GM21576 (cell line): Measurements from ENCODE around the gene ZFAND4.
"Not testable (repeated sequence)": the region's sequence is repeated elsewhere in the genome, so short reads cannot be mapped to it uniquely, and the experiment has no call there.

ENCODE experiments used
- ATAC-seq: cut with Tn5 transposase; IDR thresholded peaks from one replicate; pipeline ENCODE4 v1.9.1; 2021; ENCODE audit warnings: mild to moderate bottlenecking, moderate library complexity; ENCODE audit not compliant: unreplicated experiment

Gene ZFAND4

GRCh38 chr10:45592432-45592831 lies 80.1 kb downstream of the ZFAND4 start:
- ATAC-seq, result no peak

GRCh38 chr10:45591280-45591679 lies 81.3 kb downstream of the ZFAND4 start:
- ATAC-seq, result no peak

- ATAC-seq, result no peak
Observed at GRCh38 chr10:45589868-45590267, 82.7 kb downstream of the ZFAND4 start.

DNA sequence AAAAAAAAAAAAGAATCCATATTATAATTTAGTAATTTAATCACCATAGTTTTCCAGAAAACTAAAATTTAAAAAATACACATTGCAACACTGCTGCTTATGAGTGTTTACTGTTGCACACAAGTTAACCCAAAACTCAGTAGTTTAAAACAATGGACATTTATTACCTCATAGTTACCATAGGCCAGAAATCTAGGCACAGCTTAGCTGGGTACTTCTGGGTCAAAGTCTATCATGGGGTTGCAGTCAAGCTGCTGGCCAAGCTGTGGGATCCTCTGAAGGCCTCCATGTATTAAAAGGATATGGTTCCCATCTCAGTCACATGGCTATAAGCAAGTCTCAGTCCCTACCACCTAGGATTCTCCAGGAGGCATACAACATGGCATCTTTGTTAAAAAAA lies 83.6 kb downstream of the ZFAND4 start:
- no peak for ATAC-seq

GRCh38 chr10:45586028-45586824 lies 86.3 kb downstream of the ZFAND4 start:
- ATAC-seq, result no peak

DNA sequence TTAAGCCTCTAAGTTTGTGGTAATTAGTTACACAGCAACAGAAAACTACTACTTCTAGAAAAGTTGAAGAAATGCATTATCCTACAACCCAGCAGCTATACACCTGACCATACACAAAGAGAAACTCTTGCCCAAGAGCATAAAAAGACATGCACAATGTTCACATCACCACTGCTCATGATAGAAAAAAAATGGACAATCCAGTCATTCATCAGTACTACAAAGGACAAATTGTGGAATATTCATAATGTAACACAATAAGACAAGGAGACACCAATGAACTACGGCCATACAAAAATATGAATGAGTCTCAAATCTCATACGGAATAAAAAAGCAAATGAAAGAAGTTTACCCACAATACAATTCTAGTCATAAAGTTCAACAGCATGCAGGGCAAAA lies 87.4 kb downstream of the ZFAND4 start:
- ATAC-seq, result no peak

DNA sequence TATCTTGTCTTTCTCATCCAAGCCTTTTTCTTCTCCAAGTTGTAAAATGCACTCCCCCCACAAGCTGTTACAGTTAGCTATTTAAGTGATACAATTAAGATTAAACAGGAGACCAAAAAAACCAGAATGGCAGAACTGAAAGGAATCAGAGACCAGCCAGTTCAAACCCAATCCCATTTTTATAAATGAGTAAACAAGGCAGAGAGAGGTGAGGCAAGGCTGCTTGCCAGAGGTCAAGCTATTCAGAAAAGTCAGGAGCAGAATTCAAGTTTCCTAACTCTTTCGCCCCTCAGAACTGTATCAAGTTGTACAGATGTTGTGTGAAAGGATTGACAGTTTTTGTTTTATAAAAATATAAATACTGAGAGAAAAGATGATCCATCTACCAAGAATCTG lies 90.2 kb downstream of the ZFAND4 start:
- no peak for ATAC-seq

DNA sequence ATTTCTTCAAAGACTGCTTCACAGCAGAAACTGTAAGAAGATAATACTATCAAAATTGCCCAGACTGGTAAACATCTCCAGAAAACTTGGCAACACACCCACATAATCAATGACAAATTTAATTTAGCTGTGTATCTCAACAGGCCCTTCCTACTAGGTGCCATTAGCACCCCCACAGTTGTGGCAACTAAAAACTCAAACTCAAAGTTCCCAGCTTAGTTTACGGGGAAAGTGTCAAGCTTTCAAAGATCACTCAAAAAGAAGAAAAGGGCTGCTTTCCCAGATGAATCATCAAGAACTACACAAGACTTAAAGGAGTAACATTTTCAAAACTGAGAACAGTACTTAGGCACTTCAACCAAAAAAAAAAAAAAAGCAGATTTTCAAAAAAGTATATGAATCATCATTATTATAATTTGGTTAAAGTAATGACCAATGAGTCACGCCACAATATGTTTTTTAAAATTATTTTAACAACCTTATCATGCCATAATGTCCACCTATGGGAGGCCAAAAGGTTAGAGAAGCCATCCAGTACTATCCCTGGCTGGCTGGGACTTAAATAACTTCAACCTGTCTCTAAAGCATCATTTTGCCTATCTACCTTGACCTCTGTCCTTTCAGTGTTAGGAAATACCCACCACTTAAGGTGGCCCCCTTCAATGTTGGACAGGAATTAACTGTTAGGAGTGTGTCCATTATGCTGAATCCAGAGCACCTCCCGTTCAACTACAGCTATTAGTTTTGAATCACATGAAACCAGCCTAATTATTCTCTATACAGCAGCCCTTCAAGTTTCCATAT lies 90.8 kb downstream of the ZFAND4 start:
- no peak for ATAC-seq

DNA sequence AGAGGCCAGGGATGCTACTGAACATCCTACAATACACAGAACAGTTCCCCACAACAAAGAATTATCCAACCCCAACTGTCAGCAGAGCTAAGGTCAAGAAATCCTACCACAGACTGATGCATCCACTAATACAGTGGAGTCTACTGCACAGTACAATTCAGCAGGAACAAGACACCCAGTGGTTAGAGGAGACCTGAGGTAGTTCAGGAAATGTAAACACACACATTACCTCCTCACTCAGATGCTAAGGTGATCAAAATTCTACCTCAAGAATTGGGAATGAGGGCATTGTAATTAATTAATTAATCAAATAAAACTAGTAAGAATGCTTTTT lies 91.4 kb downstream of the ZFAND4 start:
- peak; percentile 40 for ATAC-seq

GRCh38 chr10:45580371-45581215 lies 92.0 kb downstream of the ZFAND4 start:
- ATAC-seq, result peak; percentile 56

DNA sequence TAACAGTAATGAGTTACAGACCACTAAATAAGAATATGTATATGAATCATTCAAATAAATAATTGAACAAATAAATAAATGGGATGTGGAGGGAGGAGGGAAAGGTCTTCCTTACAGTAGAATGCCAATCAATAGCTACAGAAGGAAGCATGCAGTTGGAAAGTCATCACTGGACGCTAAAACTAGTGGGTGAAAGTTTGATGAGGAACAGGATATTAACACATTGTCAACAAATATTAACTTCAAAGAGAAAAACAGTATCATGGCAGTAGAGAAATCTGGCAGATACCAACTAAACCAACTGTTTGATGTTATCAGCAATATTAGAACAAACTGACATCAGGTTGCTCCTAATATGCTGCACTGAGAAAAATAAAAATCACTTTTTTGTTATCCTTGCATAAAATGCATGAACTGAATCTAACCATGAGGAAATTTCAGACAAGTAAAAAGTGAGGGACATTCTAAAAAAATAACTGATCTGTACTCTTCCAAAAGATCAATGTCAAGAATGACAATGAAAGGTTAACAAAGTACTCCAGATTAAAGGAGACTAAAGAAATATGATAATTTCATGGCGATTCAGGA lies 94.1 kb downstream of the ZFAND4 start:
- no peak for ATAC-seq

GRCh38 chr10:45575966-45576597 lies 96.5 kb downstream of the ZFAND4 start:
- ATAC-seq, result no peak

GRCh38 chr10:45575032-45575761 lies 97.4 kb downstream of the ZFAND4 start:
- not testable (repeated sequence) for ATAC-seq

DNA sequence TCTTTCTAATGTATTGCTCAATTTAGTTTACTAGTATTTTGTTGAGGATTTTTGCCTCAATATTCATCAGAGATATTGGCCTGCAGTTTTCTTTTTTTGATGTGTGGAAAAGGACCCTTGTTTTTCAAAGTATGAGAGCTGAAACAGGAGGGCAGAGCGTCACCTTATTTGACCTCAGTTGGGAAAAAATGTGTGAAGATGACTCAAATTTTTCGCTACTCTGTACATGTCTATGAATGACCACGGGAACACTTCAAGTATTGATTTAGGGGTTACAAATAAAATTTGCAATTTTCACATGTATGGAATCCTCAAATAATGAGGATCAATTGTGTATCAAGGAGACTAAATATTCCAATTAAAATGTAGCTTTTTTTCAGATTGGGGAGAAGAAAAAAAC lies 103.1 kb downstream of the ZFAND4 start:
- ATAC-seq, result no peak

- ATAC-seq, result no peak
Observed at GRCh38 chr10:45566415-45566814, 106.2 kb downstream of the ZFAND4 start.
